OCI-LY7 (cell line): ENCODE data around the gene CREG2.

Source experiments
- CTCF ChIP-seq: fragments of 200-600 bp; sonication (generic); conservative IDR thresholded peaks from 2 replicates; pipeline ENCODE4 v1.5.1; 2014; ENCODE audit warnings: mild to moderate bottlenecking, antibody characterized with exemption, low read length, moderate library complexity, mixed read lengths
- EZH2phosphoT487 ChIP-seq: fragments of 200-600 bp; sonication (generic); IDR thresholded peaks from 2 replicates; pipeline ENCODE4 v1.6.1; 2018; ENCODE audit warnings: low read depth, borderline replicate concordance, mild to moderate bottlenecking, mixed run types, antibody characterized with exemption, low read length, moderate library complexity, mixed read lengths

GRCh38 chr2:101300836-101301235 lies 86.5 kb downstream of the CREG2 start:
- no peak for TF ChIP-seq CTCF
- TF ChIP-seq EZH2phosphoT487, result no peak
